B cell (primary cell): Measurements from ENCODE around the gene COPZ1. TPM values are rescaled to one million over a fixed set of nuclear protein-coding genes. Genes with fewer than 3 reads are reported as not detected.
A peak's percentile ranks its signal among the peaks of the same experiment; 100 is the strongest.

Experiments
- ATAC-seq: fragments of 200-7000 bp; cut with Tn5 transposase; one replicate; pipeline ENCODE4 v1.10.0; 2021; ENCODE audit warnings: low read depth, mild to moderate bottlenecking, moderate number of reproducible peaks, moderate library complexity
- CTCF ChIA-PET: fragments of 350-600 bp; sonication (Branson Sonifier 250); formaldehyde crosslinking; loops from one replicate; lab custom pipeline; 2021; ENCODE audit warnings: antibody characterized with exemption, inconsistent platforms; lab: Charles Lee
- POLR2A ChIA-PET: fragments of 350-600 bp; sonication (Branson Sonifier 250); formaldehyde crosslinking; loops from one replicate; lab custom pipeline; 2021; ENCODE audit warnings: antibody characterized with exemption; lab: Charles Lee
- DNase-seq: peaks from one replicate; pipeline ENCODE4 v3.0.0; 2013
- H2AFZ ChIP-seq: 2 replicates; pipeline ENCODE4 v1.6.1; 2012; ENCODE audit warnings: mild to moderate bottlenecking, low read depth, low read length; ENCODE audit not compliant: insufficient read depth, poor library complexity, severe bottlenecking
- H3K27ac ChIP-seq, 2 donors: 1 replicate in 1 of 2; 2 replicates in 1 of 2; pipeline ENCODE4 v1.5.1; 2012 to 2013; ENCODE audit warnings: low read length in 2 of 2, mild to moderate bottlenecking in 2 of 2, moderate library complexity in 1 of 2
- H3K27me3 ChIP-seq, 4 experiments: fragments of 200-600 bp in 1 of 4; sonication (generic) in 1 of 4; replicated peaks in 1 of 4; 1 replicate in 2 of 4; 2 replicates in 2 of 4; pipeline versions ENCODE4 v1.6.1 to v1.7.0; 2013 to 2016; ENCODE audit warnings: low read length in 3 of 4, mild to moderate bottlenecking in 2 of 4, mixed read lengths in 1 of 4, moderate library complexity in 1 of 4; ENCODE audit not compliant: insufficient read depth in 4 of 4, control insufficient read depth in 3 of 4; ENCODE audit errors: control extremely low read depth in 1 of 4
- H3K36me3 ChIP-seq, 2 experiments: replicated peaks in 1 of 2; 1 replicate in 1 of 2; 2 replicates in 1 of 2; pipeline versions ENCODE4 v1.6.1 to v1.7.1; 2013; ENCODE audit warnings: low read length in 1 of 2; ENCODE audit not compliant: insufficient read depth in 2 of 2, control insufficient read depth in 1 of 2; ENCODE audit errors: control extremely low read depth in 1 of 2, extremely low read depth in 1 of 2
- H3K4me1 ChIP-seq, 2 donors: fragments of 200-600 bp in 1 of 2; sonication (generic) in 1 of 2; 1 replicate in 1 of 2; 2 replicates in 1 of 2; pipeline versions ENCODE4 v1.5.1 to v1.6.1; 2013 to 2017; ENCODE audit warnings: low read length in 2 of 2; ENCODE audit not compliant: control insufficient read depth in 2 of 2, insufficient read depth in 2 of 2
- H3K4me2 ChIP-seq: replicated peaks from 2 replicates; pipeline ENCODE3; 2012; ENCODE audit warnings: mild to moderate bottlenecking, low read depth, low read length; ENCODE audit not compliant: poor library complexity, severe bottlenecking
- H3K4me3 ChIP-seq, 5 experiments: fragments of 200-600 bp in 1 of 5; sonication (generic) in 1 of 5; 1 replicate in 3 of 5; 2 replicates in 2 of 5; pipeline versions ENCODE4 v1.5.1 to v1.7.0; 2011 to 2016; ENCODE audit warnings: low read length in 4 of 5, mild to moderate bottlenecking in 4 of 5, low read depth in 2 of 5, control low read depth in 1 of 5, moderate library complexity in 1 of 5; ENCODE audit not compliant: insufficient read depth in 1 of 5; ENCODE audit errors: control extremely low read depth in 1 of 5, extremely low read depth in 1 of 5
- H3K79me2 ChIP-seq: fragments of 200-600 bp; sonication (generic); one replicate; pipeline ENCODE4 v1.6.0; 2016; ENCODE audit warnings: low read length; ENCODE audit not compliant: control insufficient read depth, insufficient read depth
- H3K9ac ChIP-seq: fragments of 200-600 bp; sonication (generic); 2 replicates; pipeline ENCODE4 v1.6.1; 2017; ENCODE audit warnings: mild to moderate bottlenecking, low read length, moderate library complexity
- H3K9me3 ChIP-seq, 3 donors: one replicate each; pipeline versions ENCODE4 v1.6.1 to v1.7.1; 2013; ENCODE audit warnings: low read length in 2 of 3; ENCODE audit not compliant: control insufficient read depth in 2 of 3, insufficient read depth in 1 of 3; ENCODE audit errors: control extremely low read depth in 1 of 3
- H4K20me1 ChIP-seq: 2 replicates; pipeline ENCODE4 v1.6.0; 2012; ENCODE audit warnings: mild to moderate bottlenecking, low read length; ENCODE audit not compliant: insufficient read depth, control insufficient read depth, poor library complexity, severe bottlenecking
- H3K27ac Mint-ChIP-seq: one replicate; pipeline ENCODE4 v1.8.0; 2021; ENCODE audit warnings: mixed read lengths
- H3K27me3 Mint-ChIP-seq: one replicate; pipeline ENCODE4 v1.8.0; 2021; ENCODE audit warnings: mixed read lengths
- H3K4me1 Mint-ChIP-seq: one replicate; pipeline ENCODE4 v1.8.0; 2021; ENCODE audit warnings: mixed read lengths
- H3K4me3 Mint-ChIP-seq: one replicate; pipeline ENCODE4 v1.8.0; 2021; ENCODE audit warnings: mixed read lengths
- H3K9me3 Mint-ChIP-seq: one replicate; pipeline ENCODE4 v1.8.0; 2022; ENCODE audit warnings: mixed read lengths; ENCODE audit not compliant: insufficient read depth
- CTCF ChIP-seq: fragments of 200-600 bp; IDR thresholded peaks from one replicate; pipeline ENCODE4 v1.8.0; 2022; ENCODE audit warnings: antibody characterized with exemption, mild to moderate bottlenecking
- EZH2 ChIP-seq: IDR thresholded peaks from 2 replicates; pipeline ENCODE4 v1.6.1; 2012; ENCODE audit warnings: borderline replicate concordance, low read depth, mild to moderate bottlenecking, moderate library complexity, low read length; ENCODE audit not compliant: insufficient read depth, poor library complexity, severe bottlenecking
- WGBS: methylation state at CpG from one replicate; pipeline ENCODE4 v1.1.5; 2013; ENCODE audit warnings: missing lambda C conversion rate; ENCODE audit not compliant: insufficient coverage; 5-methylcytosine and 5-hydroxymethylcytosine counted together
- intact Hi-C: fragments of 100-400 bp; cut with micrococcal nuclease; formaldehyde crosslinking; loops from one replicate; pipeline ENCODE4 v1.10.0; 2022
- polyA plus RNA-seq: library from polyadenylated mRNA; depleted of rRNA; stranded (reverse); fragments of >200 nt; gene quantifications from 2 replicates; pipeline ENCODE4 v1.2.3, GENCODE V29; 2012
- total RNA-seq, 2 donors: library from RNA; stranded (reverse); fragments of 120-200 nt in 1 of 2; gene quantifications; 1 replicate in 1 of 2; 2 replicates in 1 of 2; pipeline versions ENCODE4 v1.2.3 to v1.2.4, GENCODE V29; 2013 to 2022

Gene COPZ1
- total and polyA plus RNA-seq, 2 donors (not counting 1 experiment from before 2014, with no cell fraction given): 54.9 to 72.1 TPM

GRCh38 chr12:54386403-54387113 lies 61.6 kb downstream of the COPZ1 start:
- H3K4me2 ChIP-seq: peak overlapping the region; percentile 78
- POLR2A ChIA-PET: no interaction called here
- peaks cover 69% of the 10 kb centered on the region for H3K4me1 Mint-ChIP-seq

More at GRCh38 chr12:54386403-54387113, 61.6 kb downstream of the COPZ1 start:
- intact Hi-C loops: no loop called here
- Histone ChIP-seq H3K4me1 (peaks cover 75 to 86% of the 10 kb centered on the region in 2 donors), H2AFZ (no peak overlapping the region), H3K9ac (no peak overlapping the region), H4K20me1 (no peaks in the 10 kb centered on the region), H3K27ac (peak overlapping the region in 1 of 2 donors; percentile 85), H3K79me2 (peaks cover 2% of the 10 kb centered on the region), H3K27me3 (no peaks in the 10 kb centered on the region), H3K36me3 (peaks cover 0 to 2% of the 10 kb centered on the region in 2 experiments), H3K4me3 (no peak overlapping the region), H3K9me3 (no peaks in the 10 kb centered on the region)
- 92% methylated on average over 2 of the region's 3 CpGs for WGBS
- H3K4me3 Mint-ChIP-seq: no peak overlapping the region
- no peaks in the 10 kb centered on the region for H3K27me3 Mint-ChIP-seq
- ATAC-seq (no peak), DNase-seq (no peak)
- CTCF ChIA-PET: interaction anchor here (0.8 to 3.6 kb wide), 7 partner anchors 7 to 54 kb away, joined by 3 to 26 read pairs (median 4); no protein-coding TSS in a partner anchor
- H3K9me3 Mint-ChIP-seq: no peaks in the 10 kb centered on the region
- TF ChIP-seq CTCF (no peak), EZH2 (no peak)
- H3K27ac Mint-ChIP-seq: peak overlapping the region; percentile 83
